Body of pancreas (tissue), 4 donors: ENCODE results near the gene REC114. TPM values are rescaled to one million over a fixed set of nuclear protein-coding genes. Genes with fewer than 3 reads are reported as not detected.

Source experiments
- ATAC-seq: fragments of 150-250 bp; one replicate; pipeline ENCODE4 v1.9.1; 2016
- DNase-seq, 4 donors: peaks; one replicate each; pipeline ENCODE4 v3.0.0-alpha.2; 2019
- H3K27ac ChIP-seq, 4 donors: fragments of 200-600 bp; sonication (generic); 1 replicate in 3 of 4; 2 replicates in 1 of 4; pipeline versions ENCODE4 v1.5.1 to v1.6.1; 2016 to 2019; ENCODE audit warnings: mild to moderate bottlenecking in 1 of 4, mixed read lengths in 1 of 4, moderate library complexity in 1 of 4
- H3K27me3 ChIP-seq, 2 donors: fragments of 200-600 bp; sonication (generic); one replicate each; pipeline ENCODE4 v1.6.0; 2016; ENCODE audit warnings: mild to moderate bottlenecking in 1 of 2
- H3K36me3 ChIP-seq, 2 donors: fragments of 200-600 bp; sonication (generic); replicated peaks in 1 of 2; 2 replicates each; pipeline ENCODE4 v1.5.1; 2016; ENCODE audit warnings: low read depth in 2 of 2; ENCODE audit not compliant: insufficient read depth in 1 of 2
- H3K4me1 ChIP-seq: fragments of 200-600 bp; sonication (generic); one replicate; pipeline ENCODE4 v1.6.0; 2016
- H3K4me3 ChIP-seq, 2 donors: fragments of 200-600 bp; sonication (generic); 1 replicate in 1 of 2; 2 replicates in 1 of 2; pipeline ENCODE4 v1.5.1; 2016 to 2019
- H3K9me3 ChIP-seq, 3 donors: fragments of 200-600 bp; sonication (generic); 1 replicate in 2 of 3; 2 replicates in 1 of 3; pipeline ENCODE4 v1.5.1; 2016
- POLR2A ChIP-seq, 3 donors: fragments of 450-650 bp; IDR thresholded peaks; one replicate each; pipeline ENCODE4 v1.6.1; 2016; ENCODE audit warnings: antibody characterized with exemption in 3 of 3, mild to moderate bottlenecking in 2 of 3
- WGBS, 2 donors: methylation state at CpG; one replicate each; pipeline ENCODE4 v1.1.5; 2017; 5-methylcytosine and 5-hydroxymethylcytosine counted together
- intact Hi-C: fragments of 100-400 bp; cut with DNase I; formaldehyde crosslinking; loops from one replicate; pipeline ENCODE4 v1.15.1; 2023
- total RNA-seq, 2 donors: library from RNA; depleted of rRNA; stranded (reverse); fragments of >200 nt; gene quantifications; one replicate each; pipeline ENCODE4 v1.1.0, GENCODE V29; 2016
- TF ChIP-seq, protein P1 (sequence below), 7 experiments: fragments of 450-650 bp in 4 of 7; fragments of 200-600 bp in 3 of 7; sonication (generic) in 3 of 7; IDR thresholded peaks; one replicate each; pipeline ENCODE4 v1.5.1; 2016 to 2019; ENCODE audit warnings: antibody characterized with exemption in 7 of 7

REC114 gene
- total RNA-seq, 2 donors from 2014 or later = not detected

DNA sequence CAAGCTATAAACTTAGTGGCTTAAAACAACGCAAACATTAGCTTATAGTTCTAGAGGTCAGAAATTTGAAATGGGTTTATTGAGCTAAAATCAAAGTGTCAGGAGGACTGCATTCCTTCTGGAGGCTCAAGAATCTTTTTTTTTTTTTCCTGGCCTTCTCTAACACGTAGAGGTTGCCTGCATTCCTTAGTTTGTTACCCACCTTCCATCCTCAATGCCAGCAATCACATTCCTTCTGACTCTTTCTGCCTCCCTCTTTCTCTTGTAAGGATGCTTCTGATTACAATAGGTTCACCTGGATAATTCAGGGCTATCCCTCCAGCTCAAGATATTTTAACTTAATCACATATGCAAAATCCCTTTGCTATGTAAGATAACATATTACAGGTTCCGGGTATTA is 24.8 kb downstream of the REC114 start:
- H3K4me1 ChIP-seq = no peaks in the 10 kb centered on the region
- H3K36me3 ChIP-seq = no peaks in the 10 kb centered on the region
- DNase-seq (no peak), ATAC-seq (no peak)
- intact Hi-C loops = no loop called here
- H3K27ac ChIP-seq = no peak overlapping the region
- TF ChIP-seq, protein P1, sequence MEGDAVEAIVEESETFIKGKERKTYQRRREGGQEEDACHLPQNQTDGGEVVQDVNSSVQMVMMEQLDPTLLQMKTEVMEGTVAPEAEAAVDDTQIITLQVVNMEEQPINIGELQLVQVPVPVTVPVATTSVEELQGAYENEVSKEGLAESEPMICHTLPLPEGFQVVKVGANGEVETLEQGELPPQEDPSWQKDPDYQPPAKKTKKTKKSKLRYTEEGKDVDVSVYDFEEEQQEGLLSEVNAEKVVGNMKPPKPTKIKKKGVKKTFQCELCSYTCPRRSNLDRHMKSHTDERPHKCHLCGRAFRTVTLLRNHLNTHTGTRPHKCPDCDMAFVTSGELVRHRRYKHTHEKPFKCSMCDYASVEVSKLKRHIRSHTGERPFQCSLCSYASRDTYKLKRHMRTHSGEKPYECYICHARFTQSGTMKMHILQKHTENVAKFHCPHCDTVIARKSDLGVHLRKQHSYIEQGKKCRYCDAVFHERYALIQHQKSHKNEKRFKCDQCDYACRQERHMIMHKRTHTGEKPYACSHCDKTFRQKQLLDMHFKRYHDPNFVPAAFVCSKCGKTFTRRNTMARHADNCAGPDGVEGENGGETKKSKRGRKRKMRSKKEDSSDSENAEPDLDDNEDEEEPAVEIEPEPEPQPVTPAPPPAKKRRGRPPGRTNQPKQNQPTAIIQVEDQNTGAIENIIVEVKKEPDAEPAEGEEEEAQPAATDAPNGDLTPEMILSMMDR (IDR thresholded peaks at IDR 0.05) = no peak
- no peak for TF ChIP-seq POLR2A (IDR thresholded peaks at IDR 0.05)
- H3K27me3 ChIP-seq = no peaks in the 10 kb centered on the region
- WGBS, 2 donors = 52 to 68% methylated on average over 3 of the region's 3 CpGs
- no peaks in the 10 kb centered on the region for H3K9me3 ChIP-seq
- H3K4me3 ChIP-seq = no peak overlapping the region

DNA sequence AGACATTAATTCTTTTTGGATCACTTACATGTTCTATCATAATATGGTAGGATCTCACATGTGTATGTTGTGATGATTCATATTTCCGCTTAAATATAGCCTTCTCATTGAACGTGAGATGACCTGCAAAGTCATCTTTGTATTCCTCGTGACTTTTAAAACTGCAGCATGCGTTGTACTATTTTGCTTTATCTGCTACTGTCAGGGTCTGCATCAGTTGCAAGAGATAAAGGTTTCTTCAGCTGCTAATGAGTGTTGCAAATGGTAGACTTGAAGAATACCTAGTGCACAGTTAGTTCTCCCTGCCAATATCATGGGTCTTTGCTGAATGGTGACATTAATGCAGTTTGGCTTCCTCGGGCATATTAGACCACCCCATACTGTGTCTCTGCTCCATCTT is 31.8 kb downstream of the REC114 start:
- Histone ChIP-seq H3K36me3 (no peaks in the 10 kb centered on the region), H3K9me3 (no peaks in the 10 kb centered on the region), H3K4me3 (no peak overlapping the region), H3K4me1 (no peaks in the 10 kb centered on the region), H3K27me3 (no peaks in the 10 kb centered on the region), H3K27ac (no peak overlapping the region)
- intact Hi-C loops = no loop called here
- ATAC-seq (no peak), DNase-seq (no peak)
- TF ChIP-seq, protein P1 (IDR thresholded peaks at IDR 0.05) = no peak
- TF ChIP-seq POLR2A (IDR thresholded peaks at IDR 0.05) = no peak
- 75 to 79% methylated on average over 5 of the region's 5 CpGs for WGBS, 2 donors

DNA sequence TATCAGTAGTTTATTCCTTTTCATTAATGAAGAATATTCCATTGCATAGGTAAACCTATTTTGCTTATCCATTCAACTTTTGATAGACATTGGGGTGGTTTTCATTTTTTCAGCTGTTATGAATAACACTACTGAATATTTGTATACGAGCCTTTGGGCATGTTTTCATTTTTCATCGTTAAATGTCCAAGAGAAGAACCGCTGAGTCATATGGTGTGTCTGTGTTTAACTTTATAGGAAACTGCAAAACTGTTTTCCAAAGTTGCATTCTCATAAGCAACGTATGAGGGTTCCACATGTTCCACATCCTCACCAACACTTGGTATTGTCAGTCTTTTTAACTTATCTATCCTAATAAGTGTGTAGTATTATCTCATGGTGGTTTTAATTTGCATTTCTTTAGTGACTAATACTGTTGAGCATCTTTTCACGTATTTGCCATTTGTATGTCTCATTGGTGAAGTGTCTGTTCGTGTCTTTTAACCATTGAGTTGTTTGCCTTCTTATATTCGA is 33.8 kb downstream of the REC114 start:
- ATAC-seq (no peak), DNase-seq (no peak)
- Histone ChIP-seq H3K36me3 (no peaks in the 10 kb centered on the region), H3K27ac (no peak overlapping the region), H3K4me3 (no peak overlapping the region), H3K4me1 (no peaks in the 10 kb centered on the region), H3K27me3 (no peaks in the 10 kb centered on the region), H3K9me3 (no peaks in the 10 kb centered on the region)
- WGBS, 2 donors = 75 to 79% methylated on average over 7 of the region's 7 CpGs
- TF ChIP-seq POLR2A (IDR thresholded peaks at IDR 0.05) = no peak
- TF ChIP-seq, protein P1 (IDR thresholded peaks at IDR 0.05) = no peak
- intact Hi-C loops = no loop called here

DNA sequence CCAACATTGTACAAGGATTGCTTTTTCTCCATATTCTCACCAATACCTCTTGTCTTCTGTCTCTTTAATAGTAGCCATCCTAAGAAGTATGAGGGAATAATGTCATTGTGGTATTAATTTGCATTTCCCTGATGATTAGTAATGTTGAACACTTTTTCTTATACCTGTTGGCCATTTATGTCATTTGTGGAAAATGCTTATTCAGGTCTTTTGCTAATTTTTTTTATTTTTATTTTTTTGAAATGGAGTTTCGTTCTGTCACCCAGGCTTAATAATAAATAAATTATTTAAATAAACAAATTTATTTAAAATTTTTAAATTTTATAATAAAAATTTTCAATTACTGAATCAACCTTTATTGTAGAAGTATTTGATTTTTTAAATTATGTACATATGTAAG is 37.1 kb downstream of the REC114 start:
- 54 to 57% methylated on average over 1 of the region's 1 CpG for WGBS, 2 donors
- Histone ChIP-seq H3K4me3 (no peak overlapping the region), H3K27ac (no peak overlapping the region), H3K4me1 (no peaks in the 10 kb centered on the region), H3K9me3 (no peaks in the 10 kb centered on the region), H3K27me3 (no peaks in the 10 kb centered on the region), H3K36me3 (no peaks in the 10 kb centered on the region)
- TF ChIP-seq, protein P1 (IDR thresholded peaks at IDR 0.05) = no peak
- no peak for TF ChIP-seq POLR2A (IDR thresholded peaks at IDR 0.05)
- intact Hi-C loops = no loop called here
- ATAC-seq (no peak), DNase-seq (no peak)

DNA sequence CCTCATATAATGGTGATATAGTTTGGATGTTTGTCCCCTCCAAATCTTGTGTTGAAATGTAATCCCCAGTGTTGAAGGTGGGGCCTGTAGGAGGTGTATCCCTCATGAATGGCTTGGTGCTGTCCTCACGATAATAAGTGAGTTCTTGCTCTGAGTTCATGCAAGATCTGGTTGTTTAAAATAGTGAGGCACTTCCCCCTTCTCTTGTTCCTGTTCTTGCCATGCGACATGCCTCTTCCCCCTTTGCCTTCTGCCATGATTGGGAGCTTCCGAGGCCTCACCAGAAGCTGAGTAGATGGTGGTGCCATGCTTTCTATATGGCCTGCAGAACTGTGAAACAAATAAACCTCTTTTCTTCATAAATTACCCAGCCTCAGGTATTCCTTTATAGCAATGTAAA is 39.2 kb downstream of the REC114 start:
- Histone ChIP-seq H3K36me3 (no peaks in the 10 kb centered on the region), H3K27ac (no peak overlapping the region), H3K4me3 (no peak overlapping the region), H3K4me1 (no peaks in the 10 kb centered on the region), H3K9me3 (no peaks in the 10 kb centered on the region), H3K27me3 (no peaks in the 10 kb centered on the region)
- no peak for ATAC-seq
- TF ChIP-seq POLR2A (IDR thresholded peaks at IDR 0.05) = no peak
- TF ChIP-seq, protein P1 (IDR thresholded peaks at IDR 0.05) = no peak
- WGBS, 2 donors = 68 to 83% methylated on average over 3 of the region's 3 CpGs
- intact Hi-C loops = no loop called here
- DNase-seq = no peak
